22Rv1 (cell line): ENCODE data around the gene ABHD16A.

ENCODE experiments used
- ZFX ChIP-seq: fragments of 450-650 bp; IDR thresholded peaks from 2 replicates; pipeline ENCODE4 v1.6.1; 2017; ENCODE audit warnings: antibody characterized with exemption, borderline replicate concordance
- TF ChIP-seq, protein P1 (sequence below): fragments of 450-650 bp; IDR thresholded peaks from 2 replicates; pipeline ENCODE4 v1.5.1; 2017; ENCODE audit warnings: mild to moderate bottlenecking

GRCh38 chr6:31713991-31714684, 11.0 kb upstream of the ABHD16A start:
- TF ChIP-seq, protein P1, sequence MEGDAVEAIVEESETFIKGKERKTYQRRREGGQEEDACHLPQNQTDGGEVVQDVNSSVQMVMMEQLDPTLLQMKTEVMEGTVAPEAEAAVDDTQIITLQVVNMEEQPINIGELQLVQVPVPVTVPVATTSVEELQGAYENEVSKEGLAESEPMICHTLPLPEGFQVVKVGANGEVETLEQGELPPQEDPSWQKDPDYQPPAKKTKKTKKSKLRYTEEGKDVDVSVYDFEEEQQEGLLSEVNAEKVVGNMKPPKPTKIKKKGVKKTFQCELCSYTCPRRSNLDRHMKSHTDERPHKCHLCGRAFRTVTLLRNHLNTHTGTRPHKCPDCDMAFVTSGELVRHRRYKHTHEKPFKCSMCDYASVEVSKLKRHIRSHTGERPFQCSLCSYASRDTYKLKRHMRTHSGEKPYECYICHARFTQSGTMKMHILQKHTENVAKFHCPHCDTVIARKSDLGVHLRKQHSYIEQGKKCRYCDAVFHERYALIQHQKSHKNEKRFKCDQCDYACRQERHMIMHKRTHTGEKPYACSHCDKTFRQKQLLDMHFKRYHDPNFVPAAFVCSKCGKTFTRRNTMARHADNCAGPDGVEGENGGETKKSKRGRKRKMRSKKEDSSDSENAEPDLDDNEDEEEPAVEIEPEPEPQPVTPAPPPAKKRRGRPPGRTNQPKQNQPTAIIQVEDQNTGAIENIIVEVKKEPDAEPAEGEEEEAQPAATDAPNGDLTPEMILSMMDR = no peak
- no peak for TF ChIP-seq ZFX
